SK-N-MC (cell line): Measurements from ENCODE around the gene NALCN.

Source experiments
- EZH2 ChIP-seq: fragments of 200-600 bp; sonication (generic); IDR thresholded peaks from one replicate; pipeline ENCODE4 v1.6.1; 2017; ENCODE audit warnings: antibody characterized with exemption
- FOXP2 ChIP-seq: optimal IDR thresholded peaks from 2 replicates; pipeline ENCODE3; 2011; ENCODE audit warnings: mild to moderate bottlenecking, moderate library complexity; ENCODE audit not compliant: insufficient read depth; ENCODE audit errors: extremely low read length, control extremely low read depth
- POLR2AphosphoS5 ChIP-seq: IDR thresholded peaks from 2 replicates; pipeline ENCODE4 v1.6.1; 2012; ENCODE audit warnings: mild to moderate bottlenecking, low read depth, low read length, borderline replicate concordance

DNA sequence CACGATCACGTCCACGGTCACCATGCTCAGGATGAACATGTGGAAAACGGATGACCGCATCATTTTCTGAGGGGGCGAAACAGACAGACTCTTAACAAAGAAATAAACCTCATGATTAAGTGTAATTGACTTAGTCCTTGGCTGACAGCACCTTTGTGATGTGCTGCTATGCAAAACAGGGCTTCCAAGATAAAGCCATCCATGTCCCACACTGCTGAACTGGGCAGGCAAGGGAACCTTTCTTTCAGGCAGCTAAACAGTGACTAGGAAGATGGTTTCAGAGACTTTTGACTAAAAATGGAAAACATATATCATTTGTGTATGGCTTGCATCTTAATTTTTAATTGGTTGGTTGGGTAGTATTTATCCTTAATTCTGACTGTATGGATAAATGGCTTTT lies 157.8 kb downstream of the NALCN start:
- TF ChIP-seq EZH2 (no peak), FOXP2 (no peak), POLR2AphosphoS5 (no peak)
